Stimulated activated CD4-positive, alpha-beta T cell treated with anti-CD3 and anti-CD28 coated beads, Interleukin-4, amount 100 ng/mL, for 1 hour (primary cell): ENCODE data around the gene CFAP299.

Experiments used
- DNase-seq: peaks from one replicate; pipeline ENCODE4 v3.0.0-alpha.2; 2020

The CFAP299 gene

DNA sequence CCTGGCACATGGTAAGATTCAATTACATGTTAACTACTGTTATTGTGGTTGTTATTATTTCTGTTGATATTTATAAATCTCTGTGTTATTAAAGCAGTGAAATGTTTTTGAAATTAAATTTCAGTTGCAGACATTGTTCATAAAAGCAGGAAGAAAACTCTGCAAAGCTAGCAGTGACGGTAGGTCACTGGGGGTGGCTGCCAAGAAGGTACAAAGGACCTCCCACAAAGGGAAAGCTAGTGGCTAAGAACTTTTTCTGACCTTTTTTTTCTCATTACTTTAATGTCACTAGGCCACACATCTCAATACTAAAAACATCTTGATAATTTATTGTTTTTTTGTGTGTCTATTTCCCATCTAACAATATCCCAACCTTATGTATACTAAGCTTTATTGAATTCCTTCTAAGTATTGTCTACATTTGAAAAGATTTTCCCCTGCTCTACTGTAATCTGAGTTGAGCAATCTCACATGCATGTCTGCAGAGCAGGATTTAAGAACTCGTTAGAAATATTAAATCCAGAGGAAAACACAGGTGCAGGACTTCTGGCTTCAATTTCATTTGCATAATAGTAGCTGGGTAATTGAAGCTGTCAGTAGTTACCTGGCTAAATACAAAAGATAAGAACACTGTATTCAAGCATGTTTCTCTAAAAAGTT, 197.3 kb downstream of the CFAP299 start:
- no peak for DNase-seq

DNA sequence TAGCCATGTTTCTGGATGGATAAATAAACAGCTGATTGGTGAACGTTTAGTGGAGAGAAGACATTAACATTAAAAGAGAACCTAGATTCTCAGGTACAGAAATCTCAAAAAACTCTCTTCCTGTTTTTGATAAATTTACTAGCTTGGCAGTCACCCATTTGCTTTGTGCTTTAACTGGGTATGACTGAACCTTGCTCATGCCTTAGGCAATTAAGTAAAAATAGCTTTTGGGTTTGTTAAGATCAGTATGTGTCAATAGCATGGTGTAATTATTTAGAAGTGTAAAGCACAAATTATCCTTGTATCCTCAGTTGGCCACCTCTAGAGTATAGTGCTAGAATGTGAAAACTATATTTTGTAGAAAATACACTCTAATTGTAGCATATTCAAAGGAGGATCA, 200.0 kb downstream of the CFAP299 start:
- DNase-seq, result no peak

DNA sequence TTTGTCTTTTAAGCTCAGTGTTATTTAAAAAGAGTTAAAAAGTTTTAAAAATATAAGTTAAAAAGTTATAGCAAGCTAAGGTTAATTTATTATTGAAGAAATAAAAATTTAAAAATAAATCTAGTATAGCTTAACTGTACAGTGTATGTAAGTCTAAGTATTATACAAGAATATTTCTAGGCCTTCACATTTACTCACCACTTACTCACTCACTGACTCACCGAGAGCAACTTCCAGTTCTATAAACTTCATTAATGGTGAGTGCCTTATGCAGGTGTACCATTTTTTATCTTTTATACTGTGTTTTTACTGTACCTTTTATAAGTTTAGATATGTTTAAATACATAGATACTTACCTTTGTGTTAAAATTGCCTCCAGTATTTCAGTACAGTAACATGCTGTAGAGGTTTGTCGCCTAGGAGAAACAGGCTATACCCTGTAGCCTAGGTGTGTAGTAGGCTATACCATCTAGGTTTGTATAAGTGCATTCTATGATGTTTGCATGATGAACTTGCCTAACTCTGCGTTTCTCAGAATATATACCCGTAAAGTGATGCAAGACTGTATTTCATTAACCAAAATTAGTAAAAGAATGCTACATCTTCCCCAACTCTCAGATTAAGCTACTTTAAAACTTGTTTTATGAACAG, 202.9 kb downstream of the CFAP299 start:
- DNase-seq, result no peak

DNA sequence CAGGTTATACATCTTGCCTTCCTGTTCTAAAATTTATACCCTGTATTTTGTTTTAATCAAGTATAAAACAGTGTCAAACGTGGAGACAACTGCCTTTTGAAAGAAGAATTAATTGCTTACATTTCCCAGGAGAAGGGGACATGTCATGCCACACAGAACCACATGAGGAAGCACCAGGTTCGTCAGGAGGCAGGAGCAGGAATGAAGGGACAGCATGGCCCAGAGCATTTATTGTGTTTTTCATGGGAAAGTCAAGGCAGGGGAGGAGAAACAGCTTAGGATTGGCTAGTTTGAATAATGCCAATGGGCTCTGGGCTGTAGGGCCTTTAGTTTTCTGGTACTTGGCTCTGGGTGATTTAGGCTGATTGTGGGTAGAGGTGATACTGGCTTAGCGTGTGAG, 203.7 kb downstream of the CFAP299 start:
- DNase-seq, result no peak

DNA sequence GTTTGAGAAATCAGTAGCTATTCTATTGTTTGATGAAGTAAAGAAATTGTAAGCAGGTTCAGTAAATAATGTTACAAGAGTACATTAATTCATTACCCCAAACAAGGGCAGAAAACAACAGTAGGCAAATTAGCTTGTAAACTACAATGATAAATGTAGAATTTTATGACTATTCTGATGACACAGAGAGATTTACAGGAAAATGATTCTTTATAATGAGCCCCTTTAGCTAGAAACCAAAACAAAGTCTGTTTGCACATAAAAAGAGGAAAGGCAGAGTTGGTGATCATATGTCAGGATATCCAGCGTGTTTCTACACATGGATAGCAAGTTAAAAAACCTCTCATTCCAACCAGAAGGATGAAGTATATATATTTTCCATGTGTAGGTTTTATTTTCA, 204.8 kb downstream of the CFAP299 start:
- DNase-seq, result no peak

DNA sequence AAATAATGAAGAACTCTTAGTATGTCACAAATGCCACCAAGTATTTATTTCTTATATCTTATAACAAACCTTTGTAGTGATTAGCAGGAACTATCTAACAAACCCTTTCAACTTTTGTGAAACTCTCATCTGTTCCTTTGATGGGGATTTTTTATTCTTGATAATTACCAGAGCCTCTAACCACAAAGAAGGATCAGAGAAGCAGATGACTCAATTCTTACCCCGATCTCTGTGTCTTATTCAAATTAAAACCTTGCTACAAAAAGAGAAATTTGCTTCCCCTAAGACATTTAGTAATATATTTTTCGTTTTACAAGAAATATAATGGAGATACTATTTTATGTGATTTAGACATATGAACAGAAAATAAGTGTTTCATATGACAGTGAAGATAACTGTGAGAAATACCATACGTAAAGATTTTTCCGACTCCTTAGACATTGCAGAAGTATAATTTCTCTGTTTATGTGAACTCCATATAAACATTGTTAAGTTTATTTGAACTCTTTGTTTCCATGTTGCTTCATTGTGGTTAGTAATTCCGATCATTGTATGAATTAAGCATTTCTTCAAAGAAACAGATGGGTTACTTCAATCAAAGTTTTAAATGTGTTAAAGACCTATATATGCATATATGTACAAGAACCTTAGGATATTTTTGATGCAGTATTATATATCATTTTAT, 205.4 kb downstream of the CFAP299 start:
- no peak for DNase-seq

DNA sequence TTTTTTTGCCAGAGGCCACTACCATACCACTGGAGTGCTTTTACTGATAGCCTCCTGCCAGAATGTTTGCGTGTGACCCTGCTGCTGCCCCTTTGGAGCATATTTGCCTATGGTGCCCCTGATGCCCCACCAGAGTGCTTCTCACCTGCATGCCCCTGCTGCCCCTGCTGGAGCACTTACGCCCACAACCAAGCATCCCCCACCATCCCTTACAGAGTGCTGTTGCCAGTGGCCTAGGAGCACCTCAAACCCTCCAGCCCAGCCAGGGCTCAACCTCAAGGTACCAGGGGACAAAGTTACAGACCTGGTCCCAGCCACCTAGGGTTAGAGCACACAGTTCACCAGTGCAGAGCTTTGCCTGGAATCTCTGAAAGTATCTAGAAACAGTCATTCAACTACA, 207.2 kb downstream of the CFAP299 start:
- DNase-seq, result no peak

DNA sequence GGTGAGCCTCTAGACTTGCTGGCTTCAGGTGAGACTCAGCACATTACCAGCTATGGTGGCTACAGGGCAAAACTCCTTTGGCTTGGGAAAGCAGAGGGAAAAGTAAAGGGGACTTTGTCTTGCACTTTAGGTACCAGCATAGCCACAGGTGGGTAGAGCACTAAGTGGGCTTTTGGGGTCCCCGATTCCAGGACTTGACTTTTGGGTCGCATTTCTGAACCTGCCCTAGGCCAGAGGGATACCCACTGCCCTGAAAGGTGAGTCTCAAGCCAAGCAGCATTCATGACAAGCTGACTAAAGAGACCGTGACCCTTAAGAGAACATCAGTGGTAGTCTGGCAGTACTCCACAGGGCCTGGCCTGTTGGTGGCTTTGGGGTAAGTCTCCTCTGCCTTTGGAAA, 224.8 kb downstream of the CFAP299 start:
- no peak for DNase-seq

DNA sequence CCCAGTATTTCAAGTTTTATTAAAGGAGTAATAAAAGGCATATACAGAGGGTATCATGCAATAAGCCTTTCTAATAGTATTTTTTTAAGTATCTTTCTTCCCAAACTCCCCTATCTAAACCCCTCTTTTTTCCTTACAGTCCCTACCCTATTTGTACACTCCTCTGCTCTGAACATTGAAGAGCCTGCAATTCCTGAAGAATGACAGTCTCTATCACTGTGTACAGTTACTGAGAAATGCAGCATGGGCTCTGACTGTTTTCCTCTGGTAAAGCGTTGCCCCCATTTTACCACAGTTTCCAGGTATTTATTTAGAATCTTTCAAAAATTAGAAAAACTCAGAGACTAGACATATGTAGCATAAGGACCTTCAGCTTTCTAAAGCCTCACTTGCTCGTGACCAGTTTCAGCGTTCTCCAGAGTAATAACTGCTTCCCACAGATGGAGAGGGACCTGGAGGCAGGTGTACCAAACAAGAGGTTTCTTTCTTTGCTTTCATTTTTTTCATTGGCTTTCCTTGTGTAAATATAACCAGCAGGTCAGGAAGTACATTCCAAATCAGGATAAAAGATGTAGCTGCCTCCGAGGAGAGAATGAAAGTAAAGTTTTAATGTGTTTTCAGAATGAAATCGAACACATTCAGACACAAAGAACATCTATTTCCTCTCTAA, 230.8 kb downstream of the CFAP299 start:
- no peak for DNase-seq

DNA sequence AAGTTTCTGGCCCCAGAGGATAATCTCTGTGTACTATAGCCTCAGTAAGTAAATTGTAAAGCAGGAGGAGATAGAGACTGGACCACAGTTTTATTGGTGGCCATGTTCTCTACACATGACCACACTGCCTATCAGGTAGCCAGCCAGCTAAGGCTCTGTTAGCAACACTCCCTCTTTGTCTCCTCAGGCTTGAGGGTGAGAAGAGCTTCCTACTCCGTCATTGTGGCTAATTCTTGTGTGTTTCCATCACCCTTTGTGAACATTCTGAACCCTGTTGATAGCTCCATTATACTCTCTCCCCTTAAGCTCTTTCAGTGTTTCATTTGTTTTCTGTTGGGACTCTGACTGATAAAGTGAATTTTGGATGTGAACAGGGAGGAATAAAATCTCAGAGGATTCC, 233.4 kb downstream of the CFAP299 start:
- no peak for DNase-seq

DNA sequence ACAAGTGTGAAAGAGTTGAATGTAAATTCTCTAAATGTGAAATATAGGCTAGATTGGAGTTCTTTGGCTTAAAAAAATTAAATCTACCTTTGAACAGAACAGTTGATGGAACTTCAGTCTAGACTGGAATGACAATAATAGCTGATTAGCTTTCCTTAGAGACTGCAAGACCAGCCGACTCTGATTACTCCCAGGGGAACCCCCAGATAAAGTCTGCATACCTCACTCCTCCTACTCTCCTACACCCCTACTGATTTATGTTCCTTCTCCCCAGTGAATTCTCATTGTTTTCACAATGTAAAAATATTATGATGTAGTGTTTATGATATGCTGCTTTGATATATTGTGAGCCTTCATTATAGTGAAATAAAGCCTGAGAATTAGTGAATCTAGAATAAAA, 241.3 kb downstream of the CFAP299 start:
- DNase-seq, result no peak

DNA sequence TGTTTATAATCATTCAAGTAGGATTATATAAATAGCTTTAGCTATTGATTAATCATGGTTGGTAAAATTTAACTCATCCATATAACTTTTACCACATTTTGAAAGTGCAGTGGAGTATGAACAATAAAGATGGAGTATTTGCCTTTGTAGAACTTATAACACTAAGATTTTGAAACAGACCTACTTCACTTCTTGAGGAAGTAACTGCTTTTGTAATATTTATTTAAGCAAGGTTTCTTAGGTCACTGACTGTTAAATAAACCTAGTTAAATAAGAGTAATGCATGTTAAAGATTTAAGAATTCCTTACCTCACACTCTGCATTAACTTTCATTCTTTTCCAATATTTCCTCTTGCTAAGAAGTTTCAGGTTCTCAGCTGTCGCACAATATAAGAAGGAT, 242.5 kb downstream of the CFAP299 start:
- DNase-seq, result no peak

DNA sequence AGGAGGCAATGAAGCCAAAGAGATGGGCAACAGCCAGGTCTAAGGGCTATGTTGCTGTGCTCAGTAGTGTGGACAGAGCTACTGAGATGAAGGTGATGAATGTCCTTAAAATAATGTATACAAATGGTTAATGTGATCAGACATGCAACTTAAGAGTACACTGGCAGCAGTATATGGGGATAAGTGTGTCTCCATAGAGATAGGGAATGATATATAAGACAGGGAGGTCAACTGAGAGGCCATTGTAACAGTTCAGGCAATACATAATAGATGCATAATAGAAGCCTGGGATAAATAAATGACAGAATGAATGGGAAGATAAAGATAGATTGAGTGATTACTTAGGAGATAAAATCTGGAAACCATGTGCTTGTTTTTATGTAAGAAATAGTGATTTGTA, 250.0 kb downstream of the CFAP299 start:
- no peak for DNase-seq

DNA sequence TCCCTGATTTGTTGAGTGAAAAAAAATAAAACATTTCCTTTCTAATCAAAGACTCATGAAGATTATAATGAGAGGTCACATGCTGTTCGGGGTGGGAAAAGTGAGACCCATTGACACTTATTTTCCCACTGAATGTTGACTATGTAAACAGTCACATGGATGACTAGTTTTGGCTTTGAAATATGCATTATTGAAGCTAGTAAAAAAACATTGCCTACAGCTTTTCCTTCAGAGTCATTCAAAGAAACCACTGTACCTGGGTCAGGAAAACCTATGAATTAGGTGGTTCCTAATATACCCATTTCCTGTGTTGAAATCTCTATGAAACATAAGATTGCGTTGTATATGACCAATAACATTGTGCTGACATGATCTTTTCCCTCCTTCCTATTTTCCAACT, 251.2 kb downstream of the CFAP299 start:
- DNase-seq, result no peak

DNA sequence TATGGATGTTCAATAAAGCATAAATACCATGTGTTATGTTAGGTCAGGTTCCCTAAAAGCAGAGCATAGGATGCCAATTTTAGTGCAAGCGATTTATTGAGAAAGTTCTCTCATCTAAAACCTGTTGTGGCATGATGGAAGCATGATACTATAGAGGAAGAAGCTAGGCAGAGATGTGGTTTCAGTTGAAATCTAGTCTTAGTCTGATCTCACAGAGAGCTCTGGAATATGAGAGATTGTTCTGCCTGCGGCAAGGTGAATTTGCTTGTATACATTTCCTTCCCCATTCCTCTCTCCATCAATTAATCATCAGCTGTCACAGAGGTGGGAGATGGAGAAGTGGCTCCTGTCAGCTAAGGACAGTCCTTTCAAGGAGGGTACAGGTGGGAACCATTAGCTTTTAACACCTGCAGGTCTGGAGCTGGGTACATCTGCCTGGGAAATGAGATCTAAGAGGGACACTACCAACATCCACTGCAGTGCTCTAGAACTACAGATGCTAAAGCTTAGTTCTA, 252.4 kb downstream of the CFAP299 start:
- no peak for DNase-seq

DNA sequence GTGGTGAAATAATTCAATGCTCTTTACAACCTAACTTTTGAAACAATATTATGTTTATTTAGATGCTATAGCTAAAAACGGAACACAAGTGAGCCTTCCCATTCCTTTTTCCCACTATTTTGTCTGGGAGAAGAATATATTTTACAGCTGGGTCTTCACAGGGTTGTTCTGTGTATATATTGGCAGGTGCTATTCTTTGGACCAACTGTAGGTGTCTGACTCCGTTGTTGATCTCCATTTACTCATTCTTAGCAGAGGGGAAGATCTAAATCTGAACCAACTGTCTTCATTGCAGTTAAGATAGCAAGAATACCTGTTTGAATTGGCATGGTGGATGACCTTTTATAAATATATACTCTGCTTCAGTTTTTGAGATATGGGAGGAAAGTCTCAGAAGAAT, 257.4 kb downstream of the CFAP299 start:
- no peak for DNase-seq

DNA sequence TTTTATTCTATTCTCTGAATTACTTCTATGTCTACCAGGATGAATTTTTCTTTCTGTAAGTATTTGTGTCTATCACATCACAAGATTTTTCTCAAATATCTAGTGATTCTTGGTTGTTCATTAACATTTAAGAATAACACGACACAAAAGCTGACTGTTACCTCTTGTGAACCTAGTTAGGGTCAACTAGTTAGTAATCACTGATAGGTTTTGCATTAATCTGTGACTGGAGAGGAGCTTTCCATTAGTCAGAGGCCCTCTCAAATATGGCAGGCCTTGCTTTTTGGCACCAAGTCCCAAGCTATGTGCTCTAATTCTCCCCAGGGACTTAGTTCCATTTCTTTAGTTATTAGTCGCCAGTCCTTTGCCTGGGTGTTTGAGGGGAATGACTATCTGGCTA, 259.2 kb downstream of the CFAP299 start:
- DNase-seq, result no peak

DNA sequence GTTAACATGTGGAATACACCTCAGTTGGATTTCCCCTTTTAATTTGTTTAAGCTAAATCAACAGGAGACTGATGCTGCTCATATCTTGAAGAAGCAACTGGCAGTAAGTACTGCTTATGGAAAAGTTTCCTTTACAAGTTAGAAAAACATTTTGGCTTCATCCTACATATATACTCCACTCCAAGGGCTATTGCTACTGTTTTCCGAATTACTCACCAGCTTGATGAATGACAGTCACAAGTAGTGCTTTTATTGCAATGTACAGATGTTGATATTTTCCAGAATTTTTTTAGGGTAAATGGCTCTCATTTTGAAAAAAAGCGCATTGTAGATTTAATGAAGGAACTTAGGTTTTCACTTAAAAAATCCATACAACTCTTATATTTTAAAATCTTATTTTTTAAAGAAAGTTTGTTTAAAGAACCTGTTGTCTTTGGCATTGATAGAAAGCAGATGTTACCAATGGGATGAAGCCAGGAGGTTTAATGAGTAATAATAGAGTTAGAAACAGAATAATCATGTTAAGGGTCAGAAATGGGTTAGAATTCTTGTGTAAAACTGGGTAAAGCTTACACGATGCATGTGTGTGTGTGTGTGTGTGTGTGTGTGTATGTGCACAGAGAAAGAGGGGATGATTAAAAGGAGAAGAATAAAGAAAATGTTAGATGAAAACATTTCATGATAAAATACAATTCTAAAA, 272.9 kb downstream of the CFAP299 start:
- no peak for DNase-seq

DNA sequence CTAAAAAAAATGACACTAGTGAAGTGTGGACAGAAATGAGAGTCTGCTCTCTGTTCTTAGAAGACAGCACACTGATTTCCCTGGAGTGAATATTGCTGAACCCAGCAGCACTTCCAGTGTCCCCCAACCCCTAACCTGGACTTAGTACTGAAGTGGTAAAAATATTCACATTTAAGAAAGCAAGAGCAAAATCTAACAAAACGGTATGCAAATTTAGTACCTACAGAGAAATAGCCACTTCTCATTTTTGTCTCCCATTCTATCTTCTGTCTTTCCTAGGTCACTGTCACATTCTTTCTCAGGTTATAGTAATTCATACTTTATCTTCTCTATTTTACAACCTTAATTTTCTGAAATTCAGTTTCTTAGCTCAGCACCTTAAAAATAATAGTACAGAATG, 274.7 kb downstream of the CFAP299 start:
- DNase-seq, result no peak

DNA sequence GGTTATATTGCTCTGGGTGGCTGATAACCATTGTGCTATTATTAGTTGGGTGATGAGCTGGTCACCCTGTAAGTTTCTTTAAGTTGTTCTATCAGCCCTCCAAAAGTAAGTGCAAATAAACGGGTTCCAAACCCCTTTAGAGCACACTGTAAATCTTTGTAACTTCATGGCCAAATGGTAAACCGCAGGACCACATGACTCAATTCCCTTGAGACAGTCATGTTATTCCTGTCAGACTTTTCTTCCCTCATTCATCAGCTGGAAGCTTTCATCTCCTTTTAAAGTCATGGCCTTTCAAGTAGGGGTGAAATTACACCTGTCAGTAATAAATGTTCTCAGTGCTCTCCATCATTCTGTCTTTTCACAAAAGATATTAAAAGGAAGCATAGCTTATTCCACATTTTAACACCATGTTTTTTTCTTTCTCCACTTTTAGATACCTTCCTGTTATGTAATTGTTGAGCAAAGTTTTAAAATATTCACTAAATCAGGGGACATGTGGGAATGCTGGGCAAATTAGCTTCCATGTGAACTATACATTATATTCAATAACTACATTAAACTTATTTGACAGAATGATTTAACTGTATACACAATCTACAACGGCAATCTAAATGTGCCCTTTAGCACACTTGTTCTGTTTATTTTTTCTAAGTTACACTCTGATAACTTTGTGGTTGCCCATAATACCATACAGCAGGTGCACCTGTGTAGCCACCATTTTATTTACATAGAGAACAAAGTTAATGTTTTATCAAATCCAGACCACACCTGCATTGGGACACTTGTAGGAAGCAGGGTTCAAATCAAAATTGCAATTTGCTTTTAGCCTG, 275.5 kb downstream of the CFAP299 start:
- DNase-seq, result no peak

DNA sequence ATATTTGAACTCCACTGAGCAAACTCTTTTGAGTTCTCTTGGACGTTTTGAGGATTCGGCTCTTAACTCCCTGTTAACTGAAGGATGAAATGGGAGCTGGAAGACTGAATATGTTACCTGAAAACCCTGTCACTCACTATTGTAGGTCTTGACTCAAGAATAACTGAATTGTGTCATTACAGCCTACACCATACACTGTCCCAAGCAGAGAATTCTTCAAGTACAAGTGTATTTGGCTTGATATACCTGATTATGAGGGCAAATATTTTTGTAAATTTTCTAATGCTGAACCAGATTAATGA, 276.1 kb downstream of the CFAP299 start:
- DNase-seq, result no peak

DNA sequence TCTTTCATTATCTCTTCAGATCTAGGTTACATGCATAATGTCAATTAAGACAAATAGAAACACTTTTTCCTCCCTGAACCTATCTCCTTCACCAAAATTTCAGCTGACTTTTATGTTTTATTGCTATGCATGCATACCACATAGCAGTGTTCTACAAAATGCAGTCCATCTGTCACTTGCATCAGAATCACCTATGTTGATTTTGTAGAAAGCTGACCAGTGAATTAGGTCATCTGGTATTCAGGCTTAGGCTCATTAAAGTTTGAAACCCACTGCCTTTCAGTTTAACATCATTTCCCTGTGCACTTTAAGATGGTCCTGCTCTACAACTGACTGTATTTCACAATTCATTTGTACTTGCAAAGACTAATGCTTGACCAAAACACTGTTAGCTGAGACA, 277.9 kb downstream of the CFAP299 start:
- no peak for DNase-seq
